Neuronal stem cell (in vitro differentiated cells): ENCODE results near the gene TBC1D22B.

Experiments
- DNase-seq: peaks from one replicate; pipeline ENCODE4 v3.0.0-alpha.2; 2013; ENCODE audit warnings: low spot score
- H2AFZ ChIP-seq: one replicate; pipeline ENCODE4 v1.6.1; 2013; ENCODE audit warnings: mild to moderate bottlenecking, low read length, inconsistent platforms
- H2AK5ac ChIP-seq: 2 replicates; pipeline ENCODE4 v1.6.1; 2013; ENCODE audit warnings: low read depth, mild to moderate bottlenecking, inconsistent platforms, low read length, moderate library complexity, mixed read lengths
- H2BK120ac ChIP-seq: 2 replicates; pipeline ENCODE4 v1.6.1; 2013; ENCODE audit warnings: low read depth, mild to moderate bottlenecking, inconsistent platforms, low read length, moderate library complexity, mixed read lengths
- H2BK12ac ChIP-seq: one replicate; pipeline ENCODE4 v1.6.1; 2013; ENCODE audit warnings: low read length, inconsistent platforms
- H2BK15ac ChIP-seq: 2 replicates; pipeline ENCODE4 v1.6.1; 2013; ENCODE audit warnings: mild to moderate bottlenecking, low read length, inconsistent platforms, mixed read lengths
- H2BK5ac ChIP-seq: one replicate; pipeline ENCODE4 v1.6.1; 2013; ENCODE audit warnings: inconsistent platforms, mild to moderate bottlenecking, low read length, moderate library complexity
- H3K14ac ChIP-seq: one replicate; pipeline ENCODE4 v1.6.1; 2013; ENCODE audit warnings: low read length, inconsistent platforms
- H3K18ac ChIP-seq: 2 replicates; pipeline ENCODE4 v1.6.1; 2013; ENCODE audit warnings: low read length, inconsistent platforms
- H3K23ac ChIP-seq: 2 replicates; pipeline ENCODE4 v1.6.1; 2013; ENCODE audit warnings: low read depth, mild to moderate bottlenecking, mixed read lengths, low read length, inconsistent platforms; ENCODE audit not compliant: poor library complexity
- H3K27ac ChIP-seq: replicated peaks from 3 replicates; pipeline ENCODE4 v1.5.1; 2013; ENCODE audit warnings: low read length, inconsistent platforms
- H3K27me3 ChIP-seq, 3 experiments: 2 replicates each; pipeline ENCODE4 v1.6.1; 2013; ENCODE audit warnings: low read length in 3 of 3, mild to moderate bottlenecking in 2 of 3, inconsistent platforms in 1 of 3, low read depth in 1 of 3, mixed read lengths in 1 of 3, moderate library complexity in 1 of 3; ENCODE audit not compliant: control insufficient read depth in 3 of 3, insufficient read depth in 3 of 3
- H3K36me3 ChIP-seq, 2 donors: replicated peaks in 1 of 2; 2 replicates each; pipeline ENCODE4 v1.6.1; 2013; ENCODE audit warnings: low read length in 2 of 2; ENCODE audit not compliant: control insufficient read depth in 2 of 2, insufficient read depth in 2 of 2
- H3K4ac ChIP-seq: 2 replicates; pipeline ENCODE4 v1.6.1; 2013; ENCODE audit warnings: inconsistent platforms, mild to moderate bottlenecking, low read length, moderate library complexity
- H3K4me1 ChIP-seq, 2 donors: 1 replicate in 1 of 2; 2 replicates in 1 of 2; pipeline ENCODE4 v1.6.1; 2013; ENCODE audit warnings: low read length in 2 of 2, low read depth in 1 of 2; ENCODE audit not compliant: control insufficient read depth in 2 of 2, insufficient read depth in 1 of 2
- H3K4me2 ChIP-seq: one replicate; pipeline ENCODE4 v1.6.1; 2013; ENCODE audit warnings: mild to moderate bottlenecking, low read length, inconsistent platforms; ENCODE audit not compliant: insufficient read depth, poor library complexity, severe bottlenecking
- H3K4me3 ChIP-seq, 2 donors: 2 replicates each; pipeline ENCODE4 v1.5.1; 2013; ENCODE audit warnings: low read length in 2 of 2, mild to moderate bottlenecking in 2 of 2, inconsistent platforms in 1 of 2, moderate library complexity in 1 of 2
- H3K79me1 ChIP-seq: one replicate; pipeline ENCODE4 v1.6.1; 2013; ENCODE audit warnings: low read depth, mild to moderate bottlenecking, inconsistent platforms, low read length, moderate library complexity
- H3K9ac ChIP-seq: one replicate; pipeline ENCODE4 v1.6.1; 2013; ENCODE audit warnings: mild to moderate bottlenecking, low read depth, low read length, inconsistent platforms; ENCODE audit not compliant: poor library complexity
- H3K9me3 ChIP-seq, 2 donors: replicated peaks in 1 of 2; 2 replicates each; pipeline versions ENCODE3 to v1.6.1; 2013; ENCODE audit warnings: low read length in 2 of 2, mild to moderate bottlenecking in 2 of 2, inconsistent platforms in 1 of 2, low read depth in 1 of 2, mixed read lengths in 1 of 2, moderate library complexity in 1 of 2; ENCODE audit not compliant: control insufficient read depth in 2 of 2, insufficient read depth in 1 of 2
- H4K8ac ChIP-seq: one replicate; pipeline ENCODE4 v1.6.1; 2013; ENCODE audit warnings: low read depth, mild to moderate bottlenecking, inconsistent platforms, low read length, moderate library complexity
- H4K91ac ChIP-seq: one replicate; pipeline ENCODE4 v1.6.1; 2013; ENCODE audit warnings: low read length, low read depth, mild to moderate bottlenecking, inconsistent platforms; ENCODE audit not compliant: poor library complexity
- WGBS, 2 donors: extraction: QIAGEN DNeasy Blood & Tissue Kit; methylation state at CpG; one replicate each; pipeline ENCODE4 v1.1.7; 2013; ENCODE audit warnings: missing lambda C conversion rate in 2 of 2, mixed read lengths in 1 of 2; ENCODE audit not compliant: insufficient read length in 2 of 2, insufficient replicate concordance in 1 of 2; ENCODE audit errors: extremely low coverage in 2 of 2; 5-methylcytosine and 5-hydroxymethylcytosine counted together

The TBC1D22B gene

DNA sequence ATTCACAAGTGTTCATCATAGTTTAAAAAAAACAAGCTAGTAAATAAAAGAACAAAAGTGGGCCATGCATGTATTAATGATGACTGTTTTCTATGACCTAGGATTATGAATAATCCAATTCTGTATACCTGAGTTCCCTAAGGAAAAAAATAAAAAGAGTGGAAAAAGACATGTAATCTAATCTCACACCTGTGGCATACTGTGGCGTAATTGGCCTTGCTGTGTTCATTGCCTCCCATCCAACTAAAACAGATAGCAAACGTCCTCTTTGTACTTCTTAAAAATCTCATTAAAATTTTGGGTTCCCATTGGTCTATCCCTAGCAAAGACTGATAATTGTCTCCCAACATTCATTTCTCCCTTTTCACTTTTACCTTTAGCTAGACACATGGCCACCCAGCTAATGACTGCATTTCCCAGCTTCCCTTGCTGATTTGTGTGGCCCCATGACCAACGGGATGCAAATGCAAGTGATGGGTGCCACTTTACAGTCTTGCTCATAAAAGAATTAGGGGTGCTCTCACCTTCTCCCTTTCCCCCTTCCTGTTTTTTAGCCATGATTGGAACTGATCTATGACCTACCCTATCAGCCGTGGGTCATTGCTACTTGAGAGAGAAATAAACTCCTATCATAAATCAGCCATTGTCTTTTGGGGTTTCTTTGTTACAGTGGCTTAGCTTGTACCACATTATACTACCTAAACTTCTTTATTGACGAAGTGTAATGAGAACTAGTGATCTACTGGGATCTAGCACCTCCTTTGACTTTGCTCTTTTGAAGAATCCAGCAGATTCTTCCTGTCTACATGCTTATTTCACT, 32.0 kb upstream of the TBC1D22B start:
- WGBS, 2 donors: no CpG with 5 or more reads among the region's 5 CpGs
- no peaks in the 10 kb centered on the region for H3K79me1 ChIP-seq

DNA sequence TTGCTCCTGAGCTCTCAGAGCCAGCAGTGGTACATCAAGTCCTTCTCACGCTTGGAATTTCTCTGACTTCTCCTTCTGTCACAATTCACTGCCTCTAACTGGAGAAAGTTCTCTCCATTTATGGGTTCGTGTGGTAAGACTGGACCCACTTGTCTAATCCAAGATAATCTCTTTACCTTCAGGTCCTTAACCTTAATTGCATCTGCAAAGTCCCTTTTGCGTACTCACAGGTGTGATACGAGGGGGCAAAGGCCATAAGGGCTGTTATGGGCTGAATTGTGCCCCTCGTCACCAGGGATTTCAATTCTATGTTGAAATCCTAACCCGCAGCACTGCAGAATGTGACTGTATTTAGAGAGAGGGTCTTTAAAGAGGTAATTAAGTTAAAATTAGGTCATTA, 27.5 kb upstream of the TBC1D22B start:
- Histone ChIP-seq H3K36me3 (no peaks in the 10 kb centered on the region), H4K91ac (no peak overlapping the region), H2AFZ (no peak overlapping the region), H2AK5ac (no peak overlapping the region), H3K27me3 (no peaks in the 10 kb centered on the region), H3K79me1 (no peaks in the 10 kb centered on the region), H3K9me3 (no peaks in the 10 kb centered on the region), H3K23ac (no peak overlapping the region), H2BK5ac (no peak overlapping the region), H3K4me2 (no peak overlapping the region), H4K8ac (no peak overlapping the region), H3K9ac (no peak overlapping the region), H3K14ac (no peak overlapping the region), H3K27ac (no peak overlapping the region), H3K18ac (no peak overlapping the region), H2BK12ac (no peak overlapping the region), H3K4ac (no peak overlapping the region), H3K4me3 (no peak overlapping the region), H3K4me1 (no peaks in the 10 kb centered on the region), H2BK120ac (no peak overlapping the region), H2BK15ac (no peak overlapping the region)
- WGBS, 2 donors: no CpG with 5 or more reads among the region's 6 CpGs
- DNase-seq: no peak

More for the DNA sequence above, 32.0 kb upstream of the TBC1D22B start:
- no peak overlapping the region for H2BK12ac ChIP-seq
- H2BK120ac ChIP-seq: no peak overlapping the region
- H3K18ac ChIP-seq: no peak overlapping the region
- H3K14ac ChIP-seq: no peak overlapping the region
- H3K36me3 ChIP-seq: no peaks in the 10 kb centered on the region
- H3K4me3 ChIP-seq: no peak overlapping the region
- H4K91ac ChIP-seq: no peak overlapping the region
- H3K4ac ChIP-seq: no peak overlapping the region
- no peak overlapping the region for H3K23ac ChIP-seq
- no peak overlapping the region for H2AK5ac ChIP-seq
- no peak overlapping the region for H2AFZ ChIP-seq
- peaks cover 2 to 4% of the 10 kb centered on the region in 2 donors for H3K4me1 ChIP-seq
- H3K9ac ChIP-seq: no peak overlapping the region
- no peak overlapping the region for H3K4me2 ChIP-seq
- no peak overlapping the region for H2BK15ac ChIP-seq
- no peak overlapping the region for H4K8ac ChIP-seq
- H3K27me3 ChIP-seq: no peaks in the 10 kb centered on the region
- no peak overlapping the region for H3K27ac ChIP-seq
- no peak overlapping the region for H2BK5ac ChIP-seq
- no peak for DNase-seq
- no peaks in the 10 kb centered on the region for H3K9me3 ChIP-seq

DNA sequence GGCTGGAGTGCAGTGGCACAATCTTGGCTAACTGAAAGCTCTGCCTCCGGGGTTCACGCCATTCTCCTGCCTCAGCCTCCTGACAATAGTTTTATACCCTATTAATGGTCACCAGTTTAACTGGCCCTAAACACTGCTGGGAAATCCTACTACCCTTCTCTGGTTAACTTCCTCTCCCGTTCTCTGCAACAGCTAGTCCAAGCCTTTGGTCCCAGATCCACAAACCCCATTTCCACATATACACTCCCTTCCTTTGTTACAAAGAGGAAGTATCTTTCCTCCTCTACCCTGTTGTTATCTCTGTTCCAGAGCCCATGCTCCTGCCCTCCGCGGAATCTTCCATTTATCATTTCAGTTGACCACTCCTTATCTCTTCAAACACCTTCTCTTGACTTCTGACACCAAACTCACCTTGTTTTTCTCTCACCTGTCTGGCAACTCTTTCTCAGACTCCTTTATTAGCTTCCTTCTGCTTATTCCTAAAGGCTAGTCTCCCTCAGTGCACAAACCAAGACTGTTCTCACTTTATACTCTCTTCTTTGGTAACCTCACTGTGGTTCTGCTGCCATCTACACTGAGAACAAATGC, 25.0 kb upstream of the TBC1D22B start:
- Histone ChIP-seq H3K4ac (no peak overlapping the region), H2AFZ (no peak overlapping the region), H3K4me3 (no peak overlapping the region), H4K8ac (no peak overlapping the region), H3K14ac (no peak overlapping the region), H4K91ac (no peak overlapping the region), H3K9me3 (no peaks in the 10 kb centered on the region), H2BK12ac (no peak overlapping the region), H3K79me1 (no peaks in the 10 kb centered on the region), H3K23ac (no peak overlapping the region), H3K27ac (no peak overlapping the region), H3K36me3 (no peaks in the 10 kb centered on the region), H3K18ac (no peak overlapping the region), H2BK15ac (no peak overlapping the region), H3K27me3 (no peaks in the 10 kb centered on the region), H2BK120ac (no peak overlapping the region), H3K9ac (no peak overlapping the region), H3K4me1 (peaks cover 0 to 10% of the 10 kb centered on the region in 2 donors), H3K4me2 (no peak overlapping the region), H2BK5ac (no peak overlapping the region), H2AK5ac (no peak overlapping the region)
- DNase-seq: no peak
- WGBS, 2 donors: no CpG with 5 or more reads among the region's 5 CpGs

DNA sequence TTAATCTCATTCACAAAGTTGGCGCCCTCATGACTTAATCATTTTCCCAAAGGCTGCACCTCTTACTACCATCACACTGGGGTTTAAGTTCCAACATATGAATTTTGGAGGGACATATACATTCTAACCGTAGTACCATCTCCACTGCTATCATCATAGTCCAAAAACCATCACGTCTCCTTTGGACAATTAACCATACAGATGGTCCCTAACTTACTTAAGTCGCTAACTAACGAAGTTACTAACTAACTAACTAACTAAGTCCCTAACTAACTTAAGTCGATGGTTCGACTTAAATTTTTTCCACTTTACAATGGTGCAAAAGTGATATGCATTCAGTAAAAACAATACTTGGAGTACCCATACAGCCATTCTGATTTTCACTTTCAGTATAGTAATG, 24.0 kb upstream of the TBC1D22B start:
- Histone ChIP-seq H2BK5ac (no peak overlapping the region), H3K9ac (no peak overlapping the region), H3K18ac (no peak overlapping the region), H3K14ac (no peak overlapping the region), H3K4me3 (no peak overlapping the region), H2AK5ac (no peak overlapping the region), H2BK15ac (no peak overlapping the region), H2AFZ (no peak overlapping the region), H3K4ac (no peak overlapping the region), H3K36me3 (no peaks in the 10 kb centered on the region), H3K23ac (no peak overlapping the region), H4K8ac (no peak overlapping the region), H3K79me1 (no peaks in the 10 kb centered on the region), H3K4me2 (no peak overlapping the region), H3K9me3 (no peaks in the 10 kb centered on the region), H3K4me1 (peaks cover 0 to 13% of the 10 kb centered on the region in 2 donors), H3K27me3 (no peaks in the 10 kb centered on the region), H2BK12ac (no peak overlapping the region), H2BK120ac (no peak overlapping the region), H3K27ac (no peak overlapping the region), H4K91ac (no peak overlapping the region)
- DNase-seq: no peak
- no CpG with 5 or more reads among the region's 7 CpGs for WGBS, 2 donors
